Measurements from ENCODE around the gene FHL2.
"Not testable (repeated sequence)": the region's sequence is repeated elsewhere in the genome, so short reads cannot be mapped to it uniquely, and the experiment has no call there.

FHL2 gene

GRCh38 chr2:105329197-105329554, 69.7 kb downstream of the FHL2 start:
- DNase-seq (ENCODE audit: low spot score): peak; percentile 36
- TF ChIP-seq CTCF (IDR thresholded peaks at IDR 0.05; ENCODE audit: extremely low read depth, missing control alignments): no peak

- DNase-seq (ENCODE audit: low spot score): peak; percentile 46
- TF ChIP-seq CTCF (IDR thresholded peaks at IDR 0.05; ENCODE audit: extremely low read depth, missing control alignments): no peak
Measured at GRCh38 chr2:105328281-105329196, 70.3 kb downstream of the FHL2 start.

- no peak for DNase-seq (ENCODE audit: low spot score)
- no peak for TF ChIP-seq CTCF (IDR thresholded peaks at IDR 0.05; ENCODE audit: extremely low read depth, missing control alignments)
Measured at GRCh38 chr2:105327690-105328089, 71.2 kb downstream of the FHL2 start.

GRCh38 chr2:105327271-105327670, 71.6 kb downstream of the FHL2 start:
- DNase-seq (ENCODE audit: low spot score): not testable (repeated sequence)

- DNase-seq (ENCODE audit: low spot score): no peak
- no peak for TF ChIP-seq CTCF (IDR thresholded peaks at IDR 0.05; ENCODE audit: extremely low read depth, missing control alignments)
Measured at GRCh38 chr2:105325389-105325963, 73.4 kb downstream of the FHL2 start.

GRCh38 chr2:105324732-105325131, 74.1 kb downstream of the FHL2 start:
- TF ChIP-seq CTCF (IDR thresholded peaks at IDR 0.05; ENCODE audit: extremely low read depth, missing control alignments): no peak
- no peak for DNase-seq (ENCODE audit: low spot score)

GRCh38 chr2:105324101-105324500, 74.8 kb downstream of the FHL2 start:
- TF ChIP-seq CTCF (IDR thresholded peaks at IDR 0.05; ENCODE audit: extremely low read depth, missing control alignments): no peak
- DNase-seq (ENCODE audit: low spot score): no peak
